IPS-15b (cell line): ENCODE data around the gene RBM5.

Experiments used
- H3K27me3 ChIP-seq: one replicate; pipeline ENCODE4 v1.6.1; 2013; ENCODE audit warnings: low read length; ENCODE audit not compliant: control insufficient read depth, insufficient read depth
- H3K36me3 ChIP-seq: one replicate; pipeline ENCODE4 v1.6.1; 2013; ENCODE audit warnings: low read length; ENCODE audit not compliant: control insufficient read depth, insufficient read depth
- H3K4me1 ChIP-seq: one replicate; pipeline ENCODE4 v1.6.1; 2013; ENCODE audit warnings: mild to moderate bottlenecking, low read length; ENCODE audit not compliant: control insufficient read depth, insufficient read depth
- H3K4me3 ChIP-seq: one replicate; pipeline ENCODE4 v1.5.1; 2013; ENCODE audit warnings: low read depth, low read length
- H3K9ac ChIP-seq: one replicate; pipeline ENCODE4 v1.6.1; 2013; ENCODE audit warnings: low read depth, mild to moderate bottlenecking, low read length
- H3K9me3 ChIP-seq: one replicate; pipeline ENCODE4 v1.6.1; 2013; ENCODE audit warnings: mild to moderate bottlenecking, low read length; ENCODE audit not compliant: control insufficient read depth, insufficient read depth

RBM5 gene

GRCh38 chr3:50133283-50133615 is 44.5 kb downstream of the RBM5 start:
- Histone ChIP-seq H3K4me3 (no peak overlapping the region), H3K9ac (no peak overlapping the region), H3K4me1 (peaks cover 5% of the 10 kb centered on the region), H3K9me3 (no peaks in the 10 kb centered on the region), H3K36me3 (no peaks in the 10 kb centered on the region), H3K27me3 (no peaks in the 10 kb centered on the region)

- H3K4me1 ChIP-seq = peaks cover 9% of the 10 kb centered on the region
- no peaks in the 10 kb centered on the region for H3K9me3 ChIP-seq
- no peak overlapping the region for H3K4me3 ChIP-seq
- H3K9ac ChIP-seq = no peak overlapping the region
- H3K36me3 ChIP-seq = no peaks in the 10 kb centered on the region
- no peaks in the 10 kb centered on the region for H3K27me3 ChIP-seq
These were observed 45.6 kb downstream of the RBM5 start for GRCh38 chr3:50134367-50134766.

- no peaks in the 10 kb centered on the region for H3K27me3 ChIP-seq
- no peak overlapping the region for H3K4me3 ChIP-seq
- no peaks in the 10 kb centered on the region for H3K9me3 ChIP-seq
- no peak overlapping the region for H3K9ac ChIP-seq
- H3K4me1 ChIP-seq = peaks cover 13% of the 10 kb centered on the region
- no peaks in the 10 kb centered on the region for H3K36me3 ChIP-seq
These were observed 47.2 kb downstream of the RBM5 start for GRCh38 chr3:50135964-50136363.

GRCh38 chr3:50136714-50137405 is 48.1 kb downstream of the RBM5 start:
- H3K4me1 ChIP-seq = peaks cover 13% of the 10 kb centered on the region
- no peaks in the 10 kb centered on the region for H3K36me3 ChIP-seq
- H3K9me3 ChIP-seq = no peaks in the 10 kb centered on the region
- H3K27me3 ChIP-seq = no peaks in the 10 kb centered on the region
- H3K4me3 ChIP-seq = no peak overlapping the region
- peak overlapping the region; percentile 37 for H3K9ac ChIP-seq

DNA sequence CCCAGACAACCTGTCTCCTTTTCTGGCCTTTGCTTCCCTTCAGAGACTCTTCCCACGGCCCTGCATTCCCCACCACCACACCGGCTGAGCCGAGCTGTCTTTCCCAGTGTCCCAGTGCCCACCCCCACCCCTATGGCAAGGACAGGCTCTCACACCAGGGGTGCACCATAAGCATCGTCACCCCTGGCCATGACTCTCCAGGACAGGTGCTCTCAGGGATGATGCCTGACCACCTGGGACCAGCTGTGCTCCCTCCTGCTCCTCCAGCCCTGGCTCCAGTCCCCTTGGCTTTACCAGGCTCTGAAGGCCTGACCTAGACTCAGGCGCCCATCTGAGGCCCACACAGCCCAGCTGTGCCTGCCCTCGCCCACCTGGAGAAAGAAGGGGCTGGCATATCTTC is 48.8 kb downstream of the RBM5 start:
- Histone ChIP-seq H3K27me3 (no peaks in the 10 kb centered on the region), H3K9me3 (no peaks in the 10 kb centered on the region), H3K36me3 (no peaks in the 10 kb centered on the region), H3K9ac (no peak overlapping the region), H3K4me3 (no peak overlapping the region), H3K4me1 (peaks cover 13% of the 10 kb centered on the region)

DNA sequence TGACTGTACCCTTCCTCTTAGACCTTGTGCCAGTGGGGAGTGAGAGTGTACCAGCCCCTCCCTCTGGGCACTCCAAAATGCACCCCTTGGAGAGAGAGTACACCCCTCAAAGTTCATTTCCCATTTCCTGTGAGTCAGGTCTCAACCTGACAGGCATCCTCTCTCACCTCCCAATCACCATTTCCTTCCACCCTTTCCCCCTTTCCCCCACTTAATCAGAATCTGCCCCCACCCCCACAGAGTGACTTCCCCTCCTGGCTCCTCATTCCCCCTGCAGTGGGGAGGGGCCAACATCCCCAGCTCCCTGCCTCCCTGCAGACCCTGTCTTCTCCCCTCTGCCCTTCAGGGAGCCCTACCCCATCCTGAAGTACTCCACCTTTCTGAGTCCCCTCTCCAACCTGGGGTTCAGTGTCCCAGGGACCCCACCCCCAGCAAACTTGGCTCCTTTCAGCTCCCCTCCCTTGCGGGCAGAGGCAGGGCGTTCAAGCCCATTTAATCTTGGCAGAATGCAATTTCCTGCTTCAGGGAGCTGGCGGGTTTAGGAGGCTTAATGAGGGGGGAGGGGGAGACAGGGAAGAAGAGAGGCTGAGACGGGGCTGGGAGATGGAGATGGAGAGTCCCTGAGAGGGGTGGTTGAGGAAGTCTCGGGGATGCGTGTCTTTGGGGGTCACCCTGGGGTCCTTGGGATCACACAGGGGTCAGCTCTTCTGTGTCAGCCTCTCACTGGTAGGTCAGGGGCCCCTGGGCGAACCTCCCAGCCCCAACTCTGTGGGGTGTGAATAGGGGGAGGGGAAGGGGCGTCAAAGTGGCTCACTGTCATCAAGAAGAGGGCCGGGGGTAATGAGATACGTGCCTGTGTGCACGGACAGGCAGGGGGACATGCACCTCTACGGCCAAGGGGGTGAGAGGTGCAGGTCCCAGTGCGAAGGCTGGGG is 49.8 kb downstream of the RBM5 start:
- peak overlapping the region; percentile 16 for H3K9ac ChIP-seq
- H3K36me3 ChIP-seq = no peaks in the 10 kb centered on the region
- peak overlapping the region; percentile 23 for H3K4me3 ChIP-seq
- no peaks in the 10 kb centered on the region for H3K9me3 ChIP-seq
- peaks cover 13% of the 10 kb centered on the region for H3K4me1 ChIP-seq
- H3K27me3 ChIP-seq = no peaks in the 10 kb centered on the region

DNA sequence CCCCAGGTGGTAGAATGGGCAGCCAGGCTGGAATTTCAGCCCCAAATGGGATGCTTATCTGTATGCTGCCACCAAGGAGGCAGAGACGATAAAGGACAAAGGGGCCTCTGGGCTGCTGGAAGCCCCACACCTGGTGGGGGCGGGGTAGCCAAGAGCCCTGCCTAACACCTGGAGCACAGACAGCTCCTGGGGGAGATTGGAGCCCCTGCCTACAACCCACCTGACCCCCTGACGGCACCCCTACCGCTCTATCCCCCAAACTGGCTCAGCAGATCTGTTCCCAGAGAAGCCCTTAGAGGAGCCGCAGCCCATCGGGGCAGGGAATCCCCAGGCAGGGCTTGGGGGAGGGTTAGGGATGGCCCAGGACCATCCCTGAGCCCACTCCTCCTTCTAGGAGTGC is 50.6 kb downstream of the RBM5 start:
- no peak overlapping the region for H3K9ac ChIP-seq
- H3K36me3 ChIP-seq = no peaks in the 10 kb centered on the region
- H3K4me1 ChIP-seq = peaks cover 13% of the 10 kb centered on the region
- peak overlapping the region; percentile 23 for H3K4me3 ChIP-seq
- no peaks in the 10 kb centered on the region for H3K27me3 ChIP-seq
- H3K9me3 ChIP-seq = no peaks in the 10 kb centered on the region

GRCh38 chr3:50139718-50140423 is 51.2 kb downstream of the RBM5 start:
- Histone ChIP-seq H3K27me3 (no peaks in the 10 kb centered on the region), H3K4me3 (no peak overlapping the region), H3K9ac (no peak overlapping the region), H3K4me1 (peaks cover 13% of the 10 kb centered on the region), H3K36me3 (no peaks in the 10 kb centered on the region), H3K9me3 (no peaks in the 10 kb centered on the region)

- H3K27me3 ChIP-seq = no peaks in the 10 kb centered on the region
- no peak overlapping the region for H3K9ac ChIP-seq
- peaks cover 13% of the 10 kb centered on the region for H3K4me1 ChIP-seq
- H3K36me3 ChIP-seq = no peaks in the 10 kb centered on the region
- H3K9me3 ChIP-seq = no peaks in the 10 kb centered on the region
- no peak overlapping the region for H3K4me3 ChIP-seq
These were observed 52.3 kb downstream of the RBM5 start for GRCh38 chr3:50140990-50141389.

GRCh38 chr3:50146316-50146901 is 57.7 kb downstream of the RBM5 start:
- no peak overlapping the region for H3K9ac ChIP-seq
- no peaks in the 10 kb centered on the region for H3K36me3 ChIP-seq

DNA sequence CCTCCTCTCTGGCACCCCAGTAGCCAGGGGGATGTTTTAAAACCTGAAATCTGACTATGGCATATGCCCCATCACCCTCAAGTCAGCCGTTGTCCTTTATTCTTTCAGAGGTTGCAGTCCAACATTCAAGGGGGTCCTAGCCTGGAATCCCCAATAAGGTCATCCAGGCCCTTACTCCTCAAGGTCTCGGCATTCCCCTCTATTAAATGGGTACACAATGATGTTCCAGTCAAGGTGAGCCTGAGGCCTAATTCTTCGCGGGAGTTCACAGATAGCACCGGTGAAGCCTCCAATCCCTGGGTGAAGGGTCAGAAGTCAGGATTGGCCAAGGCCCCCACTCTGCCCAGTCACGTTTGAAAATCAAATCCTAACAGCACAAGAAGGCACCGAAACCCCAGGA is 58.3 kb downstream of the RBM5 start:
- Histone ChIP-seq H3K9me3 (no peaks in the 10 kb centered on the region), H3K4me1 (peaks cover 12% of the 10 kb centered on the region), H3K36me3 (no peaks in the 10 kb centered on the region), H3K4me3 (no peak overlapping the region), H3K9ac (no peak overlapping the region), H3K27me3 (no peaks in the 10 kb centered on the region)

More at GRCh38 chr3:50146316-50146901, 57.7 kb downstream of the RBM5 start:
- H3K9me3 ChIP-seq = no peaks in the 10 kb centered on the region
- peaks cover 10% of the 10 kb centered on the region for H3K4me1 ChIP-seq
- no peaks in the 10 kb centered on the region for H3K27me3 ChIP-seq
- no peak overlapping the region for H3K4me3 ChIP-seq
